SK-N-MC (cell line): ENCODE data around the gene CCDC78.
"Not testable (repeated sequence)": the region's sequence is repeated elsewhere in the genome, so short reads cannot be mapped to it uniquely, and the experiment has no call there.

Source experiments
- DNase-seq: peaks from one replicate; pipeline ENCODE4 v3.0.0-alpha.2; 2011; ENCODE audit warnings: low read depth, low spot score
- H3K27ac ChIP-seq: fragments of 200-600 bp; sonication (generic); 2 replicates; pipeline ENCODE4 v1.5.1; 2016; ENCODE audit warnings: mixed run types
- H3K36me3 ChIP-seq: fragments of 200-600 bp; sonication (generic); 2 replicates; pipeline ENCODE4 v1.6.1; 2017; ENCODE audit warnings: antibody characterized with exemption, low read length, mixed read lengths; ENCODE audit not compliant: insufficient read depth
- H3K4me3 ChIP-seq: fragments of 200-600 bp; sonication (generic); 2 replicates; pipeline ENCODE4 v1.5.1; 2016
- H3K9ac ChIP-seq: fragments of 200-600 bp; sonication (generic); 2 replicates; pipeline ENCODE4 v1.8.0; 2017; ENCODE audit warnings: mixed run types, mixed read lengths; ENCODE audit not compliant: insufficient read length
- H3K9me3 ChIP-seq: fragments of 200-600 bp; sonication (generic); 2 replicates; pipeline ENCODE4 v1.6.1; 2017; ENCODE audit warnings: low read depth, mild to moderate bottlenecking, antibody characterized with exemption, low read length, moderate library complexity, mixed read lengths
- EZH2 ChIP-seq: fragments of 200-600 bp; sonication (generic); IDR thresholded peaks from one replicate; pipeline ENCODE4 v1.6.1; 2017; ENCODE audit warnings: antibody characterized with exemption
- FOXP2 ChIP-seq: optimal IDR thresholded peaks from 2 replicates; pipeline ENCODE3; 2011; ENCODE audit warnings: mild to moderate bottlenecking, moderate library complexity; ENCODE audit not compliant: insufficient read depth; ENCODE audit errors: extremely low read length, control extremely low read depth
- POLR2AphosphoS5 ChIP-seq: IDR thresholded peaks from 2 replicates; pipeline ENCODE4 v1.6.1; 2012; ENCODE audit warnings: mild to moderate bottlenecking, low read depth, low read length, borderline replicate concordance

CCDC78 gene

GRCh38 chr16:751152-752006 lies 25.1 kb upstream of the CCDC78 start:
- no peak for DNase-seq
- H3K9ac ChIP-seq: no peak overlapping the region
- H3K9me3 ChIP-seq: no peaks in the 10 kb centered on the region
- TF ChIP-seq POLR2AphosphoS5 (no peak), FOXP2 (no peak), EZH2 (no peak)
- H3K36me3 ChIP-seq: no peaks in the 10 kb centered on the region
- H3K27ac ChIP-seq: no peak overlapping the region
- no peak overlapping the region for H3K4me3 ChIP-seq

- Histone ChIP-seq H3K9me3 (no peaks in the 10 kb centered on the region), H3K27ac (no peak overlapping the region), H3K4me3 (no peak overlapping the region), H3K36me3 (no peaks in the 10 kb centered on the region), H3K9ac (no peak overlapping the region)
- no peak for DNase-seq
- TF ChIP-seq POLR2AphosphoS5 (no peak), FOXP2 (no peak), EZH2 (no peak)
Measured at GRCh38 chr16:750485-750884, 24.2 kb upstream of the CCDC78 start.

- H3K9me3 ChIP-seq: no peaks in the 10 kb centered on the region
- no peak overlapping the region for H3K4me3 ChIP-seq
- DNase-seq: no peak
- TF ChIP-seq EZH2 (no peak), FOXP2 (no peak), POLR2AphosphoS5 (no peak)
- no peak overlapping the region for H3K9ac ChIP-seq
- H3K36me3 ChIP-seq: no peaks in the 10 kb centered on the region
- H3K27ac ChIP-seq: no peak overlapping the region
Measured at GRCh38 chr16:749010-749409, 22.8 kb upstream of the CCDC78 start.

GRCh38 chr16:747978-748746 lies 21.9 kb upstream of the CCDC78 start:
- Histone ChIP-seq H3K9me3 (no peaks in the 10 kb centered on the region), H3K27ac (no peak overlapping the region), H3K9ac (no peak overlapping the region), H3K4me3 (no peak overlapping the region), H3K36me3 (no peaks in the 10 kb centered on the region)
- no peak for DNase-seq
- TF ChIP-seq EZH2: no peak
- TF ChIP-seq POLR2AphosphoS5: no peak
- TF ChIP-seq FOXP2: no peak

GRCh38 chr16:746637-747036 lies 20.4 kb upstream of the CCDC78 start:
- no peaks in the 10 kb centered on the region for H3K9me3 ChIP-seq
- H3K27ac ChIP-seq: no peak overlapping the region
- H3K9ac ChIP-seq: no peak overlapping the region
- TF ChIP-seq POLR2AphosphoS5 (no peak), FOXP2 (no peak), EZH2 (no peak)
- no peak for DNase-seq
- H3K36me3 ChIP-seq: no peaks in the 10 kb centered on the region
- H3K4me3 ChIP-seq: no peak overlapping the region

GRCh38 chr16:745739-746138 lies 19.5 kb upstream of the CCDC78 start:
- TF ChIP-seq EZH2 (no peak), POLR2AphosphoS5 (no peak), FOXP2 (no peak)

GRCh38 chr16:743794-744500 lies 17.7 kb upstream of the CCDC78 start:
- no peak overlapping the region for H3K9ac ChIP-seq
- DNase-seq: no peak
- H3K36me3 ChIP-seq: no peaks in the 10 kb centered on the region
- no peak for TF ChIP-seq FOXP2
- TF ChIP-seq POLR2AphosphoS5: no peak
- H3K9me3 ChIP-seq: no peaks in the 10 kb centered on the region
- no peak overlapping the region for H3K4me3 ChIP-seq
- H3K27ac ChIP-seq: no peak overlapping the region

More at GRCh38 chr16:745739-746138, 19.5 kb upstream of the CCDC78 start:
- H3K36me3 ChIP-seq: no peaks in the 10 kb centered on the region
- H3K4me3 ChIP-seq: no peak overlapping the region
- no peak for DNase-seq
- H3K9me3 ChIP-seq: no peaks in the 10 kb centered on the region
- H3K27ac ChIP-seq: no peak overlapping the region
- H3K9ac ChIP-seq: no peak overlapping the region

- not testable (repeated sequence) for DNase-seq, H3K36me3 ChIP-seq, H3K9me3 ChIP-seq, H3K4me3 ChIP-seq, H3K27ac ChIP-seq, H3K9ac ChIP-seq
Measured at GRCh38 chr16:742894-743293, 16.7 kb upstream of the CCDC78 start.
